NCI-H2227 (cell line): ENCODE data around the gene PRKAR2B.
"Not testable (repeated sequence)": the region's sequence is repeated elsewhere in the genome, so short reads cannot be mapped to it uniquely, and the experiment has no call there.

Source experiments
- DNase-seq: peaks from one replicate; lab custom pipeline; 2025; ENCODE audit not compliant: unreplicated experiment; lab: John Stamatoyannopoulos, UW

Gene PRKAR2B

DNA sequence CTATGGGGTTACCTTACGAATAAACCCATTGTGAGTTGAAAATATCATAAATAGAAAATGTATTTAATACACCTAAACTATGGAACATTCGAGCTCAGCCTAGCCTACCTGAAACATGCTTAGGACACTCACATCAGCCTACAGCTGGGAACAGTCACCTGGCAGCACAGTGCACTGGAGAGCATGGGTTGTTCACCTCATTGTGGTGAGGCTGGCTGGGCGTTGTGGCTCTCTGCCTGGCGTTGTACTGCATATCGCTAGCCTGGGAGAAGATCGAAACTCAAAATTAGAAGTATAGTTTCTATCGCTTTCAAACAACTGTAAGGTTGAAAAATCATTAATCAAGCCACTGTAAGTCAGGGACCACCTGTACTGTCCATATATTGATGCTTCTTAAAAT, 107.0 kb downstream of the PRKAR2B start:
- DNase-seq: no peak

DNA sequence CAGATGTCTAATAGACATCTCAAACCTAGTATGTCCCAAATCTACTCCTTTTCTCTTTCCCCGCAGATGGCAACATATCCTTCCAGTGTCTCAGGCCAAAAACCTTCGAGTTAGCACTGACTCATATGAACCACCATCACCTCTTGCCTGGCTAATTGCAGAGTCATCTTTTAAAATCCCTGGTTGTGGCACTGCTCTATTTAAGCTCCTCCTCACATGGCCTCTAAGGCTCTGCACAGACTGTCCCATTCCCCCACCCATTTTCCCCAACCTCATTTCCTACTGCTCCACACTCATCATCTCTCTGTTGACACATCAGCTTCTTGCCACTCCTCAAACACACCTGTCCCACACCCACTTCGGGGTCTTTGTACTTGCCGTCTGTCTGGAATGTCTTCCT, 107.5 kb downstream of the PRKAR2B start:
- DNase-seq: no peak

DNA sequence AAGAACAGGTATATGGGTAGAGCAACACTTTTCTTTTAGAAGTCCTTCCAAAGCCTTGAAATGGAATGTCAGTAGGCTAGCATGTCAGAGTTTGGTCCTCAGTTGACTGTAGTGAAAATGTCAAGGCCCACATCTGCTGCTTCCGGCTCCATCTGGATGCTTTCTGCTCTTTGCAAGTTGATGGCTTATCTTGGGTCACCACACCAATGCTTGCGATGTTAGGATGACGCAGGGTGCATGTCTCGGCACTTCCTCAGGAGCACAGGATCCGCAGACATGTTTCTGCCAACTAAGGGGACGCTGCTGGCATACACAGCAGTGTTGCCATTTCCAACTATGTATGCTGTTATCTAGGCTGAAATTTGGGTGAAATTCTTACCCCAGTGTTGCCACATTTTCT, 110.3 kb downstream of the PRKAR2B start:
- DNase-seq: no peak

DNA sequence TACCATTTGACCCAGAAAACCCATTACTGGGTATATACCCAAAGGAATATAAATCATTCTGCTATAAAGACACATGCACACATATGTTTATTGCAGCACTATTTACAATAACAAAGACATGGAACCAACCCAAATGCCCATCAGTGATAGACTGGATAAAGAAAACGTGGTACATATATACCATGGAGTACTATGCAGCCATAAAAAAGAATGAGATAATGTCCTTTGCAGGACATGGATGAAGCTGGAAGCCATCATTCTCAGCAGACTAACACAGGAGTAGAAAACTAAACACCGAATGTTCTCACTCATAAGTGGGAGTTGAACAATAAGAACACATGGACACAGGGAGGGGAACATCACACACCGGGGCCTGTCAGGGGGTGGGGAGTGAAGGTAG, 111.2 kb downstream of the PRKAR2B start:
- DNase-seq: not testable (repeated sequence)

DNA sequence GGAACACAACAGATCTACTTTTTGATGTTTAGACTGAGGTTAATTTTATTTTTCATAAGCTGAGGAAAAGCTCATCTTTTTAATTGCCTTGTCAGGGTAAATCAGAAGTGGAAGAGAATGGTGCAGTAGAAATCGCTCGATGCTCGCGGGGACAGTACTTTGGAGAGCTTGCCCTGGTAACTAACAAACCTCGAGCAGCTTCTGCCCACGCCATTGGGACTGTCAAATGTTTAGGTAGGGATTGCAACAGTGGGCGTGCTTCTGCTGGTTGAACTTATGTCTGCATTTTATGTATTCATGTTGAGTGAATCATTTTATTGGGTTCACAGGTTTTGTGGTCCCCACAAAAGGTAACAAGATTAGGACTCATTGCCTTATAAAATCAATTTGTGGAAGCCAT, 112.6 kb downstream of the PRKAR2B start:
- DNase-seq: no peak

DNA sequence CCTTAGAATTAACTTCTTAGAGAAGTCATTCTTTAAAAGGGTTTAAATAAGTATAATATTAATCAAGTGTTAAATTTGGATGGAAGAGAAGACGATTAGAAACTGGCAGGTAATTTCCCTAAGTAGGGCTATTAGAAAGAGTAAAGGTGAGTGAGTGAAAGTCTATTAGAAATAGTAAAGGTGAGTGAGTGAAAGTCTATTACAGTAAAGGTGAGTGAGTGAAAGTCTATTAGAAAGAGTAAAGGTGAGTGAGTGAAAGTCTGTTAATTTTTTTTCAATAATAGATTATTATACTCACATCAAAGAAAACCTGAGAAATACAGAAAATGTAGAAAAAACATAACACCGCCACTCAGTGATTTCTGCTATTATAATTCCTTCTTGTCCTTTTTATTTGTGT, 113.5 kb downstream of the PRKAR2B start:
- no peak for DNase-seq

DNA sequence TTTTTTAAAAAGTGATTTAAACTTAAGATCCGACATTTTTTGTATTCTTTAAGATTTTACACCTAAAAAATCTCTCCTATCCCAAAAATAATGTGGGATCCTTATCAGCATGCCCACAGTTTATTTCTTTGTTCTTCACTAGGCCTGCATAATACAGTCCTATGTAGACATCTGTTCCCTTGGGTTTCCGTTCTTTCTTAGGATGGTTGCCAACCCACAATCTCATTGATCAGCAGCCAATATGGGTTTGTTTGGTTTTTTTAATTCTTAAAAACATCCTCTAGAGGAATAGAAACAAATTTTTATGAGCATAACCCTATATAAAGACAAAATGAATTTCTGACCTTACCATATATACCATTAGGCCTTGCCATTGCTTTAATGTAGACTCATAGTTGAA, 115.9 kb downstream of the PRKAR2B start:
- no peak for DNase-seq

DNA sequence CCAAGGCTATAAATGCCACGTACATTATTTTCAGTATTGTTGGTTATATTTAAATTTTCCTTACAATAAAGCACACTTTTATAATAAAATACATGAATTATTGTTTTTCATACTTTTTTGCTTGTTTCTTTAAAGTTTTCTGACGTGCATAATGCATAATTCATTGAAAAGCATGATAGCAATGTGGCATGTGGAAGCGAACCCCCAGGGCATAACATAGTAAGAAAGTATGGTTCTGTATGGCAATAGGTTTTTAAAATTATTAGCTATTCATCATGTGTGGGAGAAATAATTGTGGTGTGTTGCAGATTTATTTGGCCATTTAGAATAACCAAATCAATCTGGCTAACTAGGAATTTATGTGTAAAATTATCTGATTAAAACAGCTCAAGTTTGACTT, 116.9 kb downstream of the PRKAR2B start:
- DNase-seq: no peak

DNA sequence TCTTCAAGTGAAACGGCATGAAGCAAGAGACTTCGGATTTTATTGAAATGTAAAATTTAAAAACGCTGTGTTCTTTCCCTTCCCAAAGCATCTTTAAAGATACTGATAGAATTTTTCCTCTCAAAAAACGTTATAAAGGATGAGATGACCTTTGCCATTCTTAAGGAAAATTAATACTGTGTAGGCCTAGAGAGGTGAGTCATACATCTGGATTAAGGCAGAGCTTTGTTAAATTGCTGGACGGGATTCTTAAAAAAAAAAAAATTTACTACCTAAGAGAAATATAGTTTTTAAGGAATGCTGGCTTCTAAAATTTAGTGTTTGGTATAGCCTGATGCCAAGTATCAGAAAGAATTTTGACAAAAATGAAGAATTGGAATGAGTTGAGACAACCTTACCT, 118.0 kb downstream of the PRKAR2B start:
- DNase-seq: no peak

DNA sequence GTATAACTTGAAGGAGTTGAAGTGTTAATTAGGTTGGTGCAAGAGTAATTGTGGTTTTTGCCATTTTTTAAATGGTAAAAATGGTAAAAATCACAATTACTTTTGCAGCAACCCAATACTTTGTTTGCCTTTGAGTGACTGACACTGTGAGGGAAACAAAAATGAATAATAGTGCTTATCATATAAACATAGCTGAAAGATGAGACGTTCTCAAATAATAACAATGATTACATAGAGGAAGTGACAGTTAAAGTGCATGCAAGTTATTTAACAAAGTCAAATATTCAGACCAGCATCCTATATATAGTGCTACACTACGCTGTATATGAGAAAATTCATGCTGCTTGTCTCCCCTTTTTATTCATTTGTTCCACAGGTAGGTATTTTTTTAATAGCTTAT, 119.6 kb downstream of the PRKAR2B start:
- no peak for DNase-seq

DNA sequence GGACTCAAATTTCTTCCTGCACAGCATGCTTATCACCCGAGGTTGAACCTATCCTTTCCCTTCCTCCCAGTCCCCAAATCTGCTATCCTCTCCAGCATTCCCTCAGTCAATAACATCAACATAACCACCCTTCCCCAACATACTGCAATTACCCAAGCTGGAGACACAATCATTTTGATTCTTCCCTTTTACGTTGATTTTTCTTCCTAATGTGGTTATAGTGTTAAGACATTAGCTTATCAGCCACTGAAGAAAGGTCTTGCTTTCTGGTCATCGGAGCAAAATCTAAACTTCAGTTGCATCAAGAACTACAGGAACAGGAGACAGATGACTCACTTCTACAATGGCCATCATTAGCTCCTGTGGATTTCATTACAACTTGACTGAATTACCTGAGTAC, 120.8 kb downstream of the PRKAR2B start:
- no peak for DNase-seq

DNA sequence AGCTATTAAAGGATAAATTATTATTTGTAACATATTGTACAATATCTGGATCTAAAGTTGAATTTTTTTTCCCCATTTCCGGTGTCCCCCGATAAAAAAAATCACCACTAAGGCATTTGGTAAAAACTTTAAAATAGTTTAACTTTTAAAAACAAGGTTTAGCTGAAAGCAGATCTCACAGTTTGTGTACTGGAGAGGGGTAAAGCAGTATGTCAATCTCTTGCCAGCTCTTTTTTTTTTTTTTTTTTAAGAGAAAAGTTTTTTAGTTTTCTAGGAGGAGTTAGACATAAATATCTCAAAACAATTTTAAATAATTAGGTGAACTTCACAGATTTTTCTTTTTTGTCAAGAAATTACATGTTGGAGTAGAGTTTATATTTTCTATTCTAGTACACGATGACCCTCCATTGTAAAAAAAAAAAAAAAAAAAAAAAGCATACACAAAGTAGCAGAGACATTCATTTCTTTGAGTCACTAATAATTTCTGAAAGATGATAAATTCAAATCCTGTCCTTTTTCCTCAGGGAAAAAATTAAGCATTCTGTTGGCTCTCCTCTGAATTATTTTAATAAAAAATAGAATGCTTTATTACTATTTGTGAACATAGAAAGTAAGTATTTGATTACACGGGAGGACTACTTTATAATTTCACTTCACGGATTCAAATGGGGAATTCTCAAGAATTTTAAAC, 122.4 kb downstream of the PRKAR2B start:
- no peak for DNase-seq

DNA sequence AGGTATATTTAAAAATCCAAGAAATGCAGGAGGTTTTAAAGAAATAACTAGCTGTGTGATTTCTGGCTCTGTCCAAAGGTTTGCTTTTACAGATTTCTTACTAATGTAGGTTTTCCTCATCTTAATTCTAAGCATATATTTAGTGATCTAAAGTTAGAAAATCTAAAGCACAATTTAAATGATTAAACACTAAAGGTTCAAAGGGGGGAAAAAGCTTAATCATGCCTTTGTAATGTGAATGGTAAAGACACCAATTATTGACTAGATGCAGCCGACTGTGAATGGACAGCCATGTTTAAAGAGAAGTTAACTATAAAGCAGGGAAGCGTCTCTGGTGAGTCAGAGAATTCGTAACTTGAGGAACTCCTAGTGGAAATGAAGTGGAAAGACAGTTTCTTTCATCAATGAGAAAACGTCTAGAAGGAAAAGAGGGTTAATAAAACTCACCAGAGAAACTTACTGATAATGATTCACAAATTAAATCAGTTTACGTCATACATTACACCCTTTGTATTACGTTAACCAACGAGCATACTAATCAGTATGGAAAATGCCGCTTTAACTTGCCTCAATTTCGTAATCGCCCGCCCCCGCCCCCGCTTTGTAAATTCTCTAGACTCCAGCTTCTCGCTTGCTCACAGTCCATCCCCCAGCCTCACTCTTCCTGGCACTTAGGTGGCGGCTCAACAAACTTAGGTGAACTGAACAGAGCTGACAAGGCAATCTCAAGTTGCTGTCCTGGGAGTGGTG, 123.2 kb downstream of the PRKAR2B start:
- DNase-seq: peak; percentile 67

DNA sequence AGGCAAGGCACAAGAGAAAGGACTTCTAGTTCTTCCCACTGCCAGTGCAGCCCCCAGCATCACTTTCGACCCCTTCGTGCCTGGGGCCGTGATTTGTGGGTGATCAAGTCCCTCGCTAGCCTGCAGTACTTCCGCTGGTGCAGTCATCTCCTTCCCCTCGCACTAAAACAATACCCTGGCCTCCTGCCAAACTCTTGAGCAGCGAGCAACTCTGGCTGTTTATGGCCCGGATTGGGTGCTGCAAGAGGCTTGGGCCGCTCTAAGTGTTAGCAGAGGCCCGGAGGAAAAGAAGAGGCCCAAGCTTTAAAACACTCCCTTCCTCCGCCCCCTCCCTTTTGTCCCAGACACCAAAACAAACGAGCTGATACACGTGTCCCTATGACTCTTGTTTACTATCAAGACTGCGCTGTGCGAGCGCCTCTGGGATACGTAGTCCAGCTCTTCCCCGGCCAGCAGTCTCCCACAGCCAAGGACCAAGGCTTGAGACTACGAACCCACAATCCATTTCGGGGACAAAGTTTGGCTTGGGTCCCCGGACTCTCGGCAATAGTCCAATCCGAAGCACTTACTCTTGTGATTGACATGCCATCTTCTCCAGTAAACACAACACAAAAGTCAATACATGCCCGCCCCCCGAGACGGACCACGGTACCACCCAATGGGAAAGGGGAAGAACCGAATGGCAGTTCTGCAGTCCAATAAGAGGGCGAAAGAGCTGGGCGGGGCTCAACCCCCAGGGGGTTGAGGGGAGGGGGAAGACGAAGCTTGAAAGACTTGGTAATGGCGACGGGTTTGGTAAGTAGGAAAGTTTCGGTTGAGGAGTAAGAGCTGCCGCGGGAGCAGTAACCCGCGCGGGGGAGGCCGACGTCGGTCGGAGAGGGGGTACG, 124.0 kb downstream of the PRKAR2B start, which contains the start of gene HBP1:
Gene HBP1, plus strand, starts transcription at position 771 of the 887 bp plus-strand sequence. CDS start 10,891 bp downstream, outside the sequence.
- DNase-seq: peak; percentile 100

DNA sequence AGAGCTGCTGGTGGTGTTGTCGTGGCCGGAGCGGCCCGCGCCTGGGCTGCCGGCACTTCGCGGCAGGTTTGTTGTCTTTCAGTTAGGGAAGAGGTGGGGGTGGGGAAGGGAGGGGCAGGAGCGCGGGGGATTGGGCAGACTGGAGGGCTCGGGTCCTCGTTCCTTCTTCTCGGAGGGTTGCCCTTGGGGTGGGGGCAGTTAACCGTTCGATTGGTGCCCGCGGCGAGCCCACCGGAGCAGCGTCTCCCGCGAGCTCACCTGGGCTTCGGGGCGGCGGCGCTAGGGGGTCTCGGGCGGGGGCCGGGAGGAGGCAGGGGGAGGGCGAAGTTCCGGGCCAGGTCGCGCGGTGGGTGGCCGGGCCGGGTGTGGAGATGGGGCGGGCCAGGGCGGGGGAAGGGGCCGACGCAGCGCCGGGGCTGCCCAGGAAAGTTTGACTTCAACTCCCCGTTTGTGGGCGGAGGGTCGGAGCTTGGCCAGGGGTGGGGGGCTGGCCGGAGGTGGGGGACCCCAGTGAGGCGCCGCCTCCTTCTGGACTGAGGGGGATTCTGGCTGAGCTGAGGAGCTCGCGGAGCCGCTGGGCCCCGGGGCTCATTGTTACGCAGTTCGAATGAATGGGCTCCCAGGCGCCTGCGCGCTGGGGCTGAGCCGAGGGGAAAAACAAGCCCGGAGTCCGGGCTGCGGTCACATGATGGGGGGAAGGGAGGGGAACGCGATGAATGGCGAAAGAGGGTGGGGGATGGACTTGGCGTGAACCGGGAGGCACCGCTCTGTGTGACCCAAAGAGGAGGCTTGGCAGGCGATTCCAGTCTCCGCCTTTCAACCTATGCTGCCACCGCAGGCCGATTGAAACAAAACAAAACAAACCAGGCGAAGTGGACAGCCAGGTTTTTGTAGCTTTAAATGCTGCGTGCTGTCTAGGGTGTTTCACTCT, 124.9 kb downstream of the PRKAR2B start:
- peak; percentile 97 for DNase-seq

DNA sequence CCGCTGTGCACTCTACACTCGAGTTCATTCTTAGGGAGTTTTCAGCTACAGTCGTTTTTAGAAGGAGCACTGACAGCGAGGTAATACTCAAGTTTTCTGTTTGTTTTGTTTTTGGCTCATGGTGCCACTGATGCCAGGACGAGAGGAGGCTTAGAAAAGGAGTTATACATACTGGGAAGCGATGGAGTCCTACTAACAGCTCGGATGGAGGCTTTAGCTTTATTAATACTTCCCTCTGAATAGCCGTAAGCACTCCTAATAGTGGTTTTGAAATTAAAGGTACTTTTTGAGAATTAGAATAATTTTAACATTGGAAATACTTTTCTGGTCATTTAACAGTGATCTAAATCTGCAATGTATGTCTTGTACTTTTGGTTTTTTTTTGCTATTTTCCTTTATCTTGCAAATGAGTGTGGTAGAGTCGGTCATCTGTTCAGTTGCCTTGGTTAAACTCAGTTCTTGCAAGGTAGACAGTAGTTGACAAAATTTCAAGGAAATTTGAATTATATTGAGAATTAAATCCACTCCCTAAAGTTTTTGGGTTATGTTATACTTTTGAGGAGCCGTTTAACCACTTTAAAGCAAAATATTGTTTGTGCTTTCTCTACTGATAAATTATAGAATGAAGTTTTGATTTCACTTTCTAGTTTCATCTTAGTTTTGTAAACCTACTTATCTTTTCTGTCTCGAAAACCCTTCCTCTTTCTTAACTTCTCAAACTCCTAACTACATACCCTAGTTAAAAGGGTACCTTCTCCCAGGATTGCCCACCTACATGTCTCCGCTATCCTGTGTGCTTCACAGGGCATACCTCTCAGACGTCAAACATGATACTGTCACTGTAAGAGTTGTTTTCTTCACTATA, 125.8 kb downstream of the PRKAR2B start:
- no peak for DNase-seq

DNA sequence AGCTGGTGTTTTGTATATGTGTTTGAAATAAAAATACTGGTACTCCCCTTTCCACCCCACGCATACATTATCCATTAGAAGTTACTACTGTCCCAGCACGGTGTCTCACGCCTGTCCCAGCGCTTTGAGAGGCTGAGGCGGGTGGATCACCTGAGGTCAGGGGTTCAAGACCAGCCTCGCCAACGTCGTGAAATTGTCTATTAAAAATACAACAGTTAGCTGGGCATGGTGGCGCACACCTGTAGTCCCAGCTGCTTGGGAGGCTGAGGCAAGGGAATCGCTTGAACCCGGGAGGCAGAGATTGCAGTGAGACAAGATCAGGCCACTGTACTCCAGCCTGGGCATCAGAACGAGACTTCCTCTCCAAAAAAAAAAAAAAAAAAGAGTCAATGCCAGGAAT, 127.0 kb downstream of the PRKAR2B start:
- DNase-seq: no peak

DNA sequence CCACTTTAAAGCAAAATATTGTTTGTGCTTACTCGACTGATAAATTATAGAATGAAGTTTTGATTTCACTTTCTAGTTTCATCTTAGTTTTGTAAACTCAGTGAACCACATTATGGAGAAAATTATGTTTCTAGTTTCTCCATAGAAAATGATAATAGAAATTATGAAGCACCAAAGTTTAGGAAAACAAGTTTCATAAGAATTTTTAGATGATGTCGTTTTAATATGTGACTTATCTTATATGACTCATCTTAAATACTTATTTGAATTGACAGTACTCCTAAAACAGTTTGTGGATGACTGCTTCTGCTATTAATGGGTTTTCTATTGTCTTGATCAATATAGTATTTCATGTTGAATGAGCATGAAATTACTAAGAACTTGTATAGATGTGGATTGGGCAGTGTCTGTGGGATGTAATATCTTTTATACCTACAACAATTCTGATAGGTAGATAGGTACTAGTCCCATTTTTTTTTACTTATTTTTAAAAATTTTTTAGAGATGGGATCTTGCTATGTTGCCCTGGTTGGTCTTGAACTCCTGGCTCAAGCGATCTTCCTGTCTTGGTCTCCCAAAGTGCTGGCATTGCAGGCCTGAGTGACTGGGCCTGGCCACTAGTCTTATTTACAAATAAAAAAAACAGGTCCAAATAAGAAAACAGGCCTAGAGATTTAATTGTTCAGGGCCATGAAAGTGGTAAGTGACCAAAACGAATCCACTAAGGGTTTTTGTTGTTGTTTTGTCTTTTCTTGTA, 127.9 kb downstream of the PRKAR2B start:
- no peak for DNase-seq

DNA sequence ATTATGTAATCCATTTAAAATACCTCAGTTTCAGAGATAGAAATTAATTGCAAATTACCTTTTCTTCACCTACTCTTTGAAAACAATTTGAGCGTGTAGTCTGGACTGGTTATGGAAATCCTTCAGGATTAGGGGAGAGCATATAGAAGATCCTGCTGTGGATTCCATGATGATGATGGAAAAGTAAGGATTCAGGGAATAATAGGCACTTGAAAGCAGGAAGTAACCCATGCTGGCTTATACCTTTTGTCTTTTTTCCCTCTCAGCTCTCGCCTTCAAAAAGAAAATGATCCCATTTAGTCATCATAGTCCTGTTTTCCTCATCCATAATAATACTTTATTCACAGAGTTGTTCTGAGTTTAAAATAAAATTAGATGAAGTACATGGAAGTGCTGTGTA, 128.7 kb downstream of the PRKAR2B start:
- DNase-seq: no peak
